Glutamatergic neuron (in vitro differentiated cells): ENCODE data around the gene ABCA9. TPM values are rescaled to one million over a fixed set of nuclear protein-coding genes. Genes with fewer than 3 reads are reported as not detected.

ENCODE experiments used
- DNase-seq: peaks from one replicate; pipeline ENCODE4 v3.0.0; 2022
- H3K27ac Mint-ChIP-seq: one replicate; pipeline ENCODE4 v1.8.0; 2020; ENCODE audit warnings: mild to moderate bottlenecking, mixed read lengths, inconsistent platforms; ENCODE audit not compliant: unreplicated experiment
- H3K27me3 Mint-ChIP-seq: one replicate; pipeline ENCODE4 v1.8.0; 2020; ENCODE audit warnings: mild to moderate bottlenecking, moderate library complexity, mixed read lengths, inconsistent platforms; ENCODE audit not compliant: unreplicated experiment
- H3K36me3 Mint-ChIP-seq: one replicate; pipeline ENCODE4 v1.8.0; 2020; ENCODE audit warnings: mild to moderate bottlenecking, mixed read lengths, inconsistent platforms; ENCODE audit not compliant: unreplicated experiment
- H3K4me1 Mint-ChIP-seq: one replicate; pipeline ENCODE4 v1.8.0; 2020; ENCODE audit warnings: mild to moderate bottlenecking, low read depth, mixed read lengths, inconsistent platforms; ENCODE audit not compliant: unreplicated experiment
- H3K4me3 Mint-ChIP-seq: one replicate; pipeline ENCODE4 v1.8.0; 2020; ENCODE audit warnings: mild to moderate bottlenecking, mixed read lengths, inconsistent platforms; ENCODE audit not compliant: unreplicated experiment
- H3K9me3 Mint-ChIP-seq: one replicate; pipeline ENCODE4 v1.8.0; 2020; ENCODE audit warnings: mild to moderate bottlenecking, moderate library complexity, mixed read lengths, inconsistent platforms; ENCODE audit not compliant: unreplicated experiment
- CTCF ChIP-seq: fragments of 200-600 bp; sonication (generic); IDR thresholded peaks from one replicate; pipeline ENCODE4 v1.5.0; 2021; ENCODE audit not compliant: partially characterized antibody, unreplicated experiment
- total RNA-seq: library from RNA; stranded (reverse); fragmentation: NEBNext Ultra II Directional; extraction: Animal tissue kit (Norgen Biotek cat#: 25700); gene quantifications from one replicate; pipeline ENCODE4 v1.2.1, GENCODE V29; 2021; ENCODE audit not compliant: unreplicated experiment

Gene ABCA9
- total RNA-seq, 1 donor from 2014 or later = 0.61 TPM

GRCh38 chr17:69098625-69099024 is 37.9 kb upstream of the ABCA9 start:
- Mint-ChIP-seq H3K27ac (no peak overlapping the region), H3K9me3 (no peaks in the 10 kb centered on the region), H3K36me3 (no peaks in the 10 kb centered on the region), H3K27me3 (no peaks in the 10 kb centered on the region), H3K4me3 (no peak overlapping the region), H3K4me1 (no peaks in the 10 kb centered on the region)
- no peak for DNase-seq
- TF ChIP-seq CTCF = no peak

- Mint-ChIP-seq H3K4me1 (no peaks in the 10 kb centered on the region), H3K27ac (no peak overlapping the region), H3K27me3 (no peaks in the 10 kb centered on the region), H3K9me3 (no peaks in the 10 kb centered on the region), H3K4me3 (no peak overlapping the region), H3K36me3 (no peaks in the 10 kb centered on the region)
- DNase-seq = no peak
- no peak for TF ChIP-seq CTCF
Observed at GRCh38 chr17:69096541-69096940, 35.8 kb upstream of the ABCA9 start.

GRCh38 chr17:69093995-69094394 is 33.3 kb upstream of the ABCA9 start:
- Mint-ChIP-seq H3K4me1 (no peaks in the 10 kb centered on the region), H3K27ac (no peak overlapping the region), H3K27me3 (no peaks in the 10 kb centered on the region), H3K36me3 (no peaks in the 10 kb centered on the region), H3K4me3 (no peak overlapping the region), H3K9me3 (no peaks in the 10 kb centered on the region)
- TF ChIP-seq CTCF = no peak
- no peak for DNase-seq

GRCh38 chr17:69093279-69093789 is 32.6 kb upstream of the ABCA9 start:
- Mint-ChIP-seq H3K4me1 (no peaks in the 10 kb centered on the region), H3K27ac (no peak overlapping the region), H3K36me3 (no peaks in the 10 kb centered on the region), H3K9me3 (no peaks in the 10 kb centered on the region), H3K27me3 (no peaks in the 10 kb centered on the region), H3K4me3 (no peak overlapping the region)
- no peak for DNase-seq
- no peak for TF ChIP-seq CTCF

GRCh38 chr17:69090365-69090764 is 29.6 kb upstream of the ABCA9 start:
- no peaks in the 10 kb centered on the region for H3K27me3 Mint-ChIP-seq
- no peak overlapping the region for H3K4me3 Mint-ChIP-seq
- no peak overlapping the region for H3K27ac Mint-ChIP-seq
- DNase-seq = no peak
- TF ChIP-seq CTCF = no peak
- no peaks in the 10 kb centered on the region for H3K36me3 Mint-ChIP-seq
- H3K9me3 Mint-ChIP-seq = no peaks in the 10 kb centered on the region
- H3K4me1 Mint-ChIP-seq = no peaks in the 10 kb centered on the region
